HepG2 (cell line): ENCODE measurements around the gene HEATR1. TPM values are rescaled to one million over a fixed set of nuclear protein-coding genes. Genes with fewer than 3 reads are reported as not detected.

Experiments
- ATAC-seq: fragments of 200-7000 bp; cut with Tn5 transposase; 3 replicates; pipeline ENCODE4 v1.9.1; 2020; ENCODE audit warnings: mild to moderate bottlenecking, moderate library complexity
- BruUV-seq: library from RNA; stranded (reverse); fragments of 400-500 nt; replicated peaks from 2 replicates; lab custom pipeline; 2021; lab: Mats Ljungman, UMichigan
- CTCF ChIA-PET: fragments of 300-600 bp; formaldehyde crosslinking; extraction: SDS; loops from one replicate; lab custom pipeline; 2021; ENCODE audit warnings: low total read pairs, inconsistent platforms, low intra/inter-chr PET ratio; lab: Yijun Ruan, JAX
- POLR2A ChIA-PET: fragments of 350-600 bp; sonication (Branson Sonifier 250); formaldehyde crosslinking; loops from one replicate; lab custom pipeline; 2020; ENCODE audit warnings: antibody characterized with exemption, inconsistent platforms; lab: Yijun Ruan, JAX
- DNase-seq: peaks from one replicate; pipeline ENCODE4 v3.0.0-alpha.2; 2015; ENCODE audit warnings: low spot score
- FAIRE-seq: peaks from 3 replicates; lab custom pipeline; 2011; peaks lifted over from hg19 to GRCh38; lab: Jason Lieb, UNC
- H2AFZ ChIP-seq: one replicate; pipeline ENCODE4 v1.6.1; 2011; ENCODE audit warnings: low read length, inconsistent platforms
- H3K27ac ChIP-seq: fragments of 300-600 bp; 3 replicates; pipeline ENCODE4 v1.8.0; 2011; ENCODE audit warnings: mixed run types, mild to moderate bottlenecking, mixed read lengths, low read length, inconsistent platforms; ENCODE audit not compliant: insufficient read depth; ENCODE audit errors: extremely low read length
- H3K27me3 ChIP-seq, 2 experiments: fragments of 200-600 bp in 1 of 2; 2 replicates in 1 of 2; 3 replicates in 1 of 2; pipeline versions ENCODE4 v1.6.0 to v1.8.0; 2011; ENCODE audit warnings: low read length in 2 of 2, mild to moderate bottlenecking in 2 of 2, moderate library complexity in 2 of 2, inconsistent platforms in 1 of 2; ENCODE audit not compliant: insufficient read depth in 2 of 2, control insufficient read depth in 1 of 2
- H3K36me3 ChIP-seq, 2 experiments: fragments of 200-600 bp in 1 of 2; replicated peaks in 1 of 2; 2 replicates in 1 of 2; 3 replicates in 1 of 2; pipeline versions ENCODE4 v1.5.1 to v1.8.0; 2011; ENCODE audit warnings: low read length in 2 of 2, inconsistent platforms in 1 of 2; ENCODE audit not compliant: insufficient read depth in 2 of 2, control insufficient read depth in 1 of 2
- H3K4me1 ChIP-seq: 2 replicates; pipeline ENCODE4 v1.5.1; 2012; ENCODE audit warnings: low read length, inconsistent platforms; ENCODE audit not compliant: insufficient read depth
- H3K4me2 ChIP-seq: 2 replicates; pipeline ENCODE4 v1.6.0; 2011; ENCODE audit warnings: low read depth, low read length, inconsistent platforms
- H3K4me3 ChIP-seq, 3 experiments: fragments of 200-600 bp in 1 of 3; sonication (generic), shearing (Covaris generic) in 1 of 3; replicated peaks in 1 of 3; 2 replicates each; pipeline ENCODE4 v1.5.1; 2011 to 2016; ENCODE audit warnings: low read length in 3 of 3, inconsistent platforms in 2 of 3, low read depth in 2 of 3, mild to moderate bottlenecking in 2 of 3, control low read depth in 1 of 3, mixed read lengths in 1 of 3; ENCODE audit not compliant: insufficient read depth in 1 of 3
- H3K79me2 ChIP-seq: one replicate; pipeline ENCODE4 v1.6.1; 2011; ENCODE audit warnings: low read length, inconsistent platforms; ENCODE audit not compliant: insufficient read depth
- H3K9ac ChIP-seq: 2 replicates; pipeline ENCODE4 v1.6.0; 2011; ENCODE audit warnings: mild to moderate bottlenecking, low read depth, low read length, inconsistent platforms; ENCODE audit not compliant: insufficient read depth
- H3K9me3 ChIP-seq: 2 replicates; pipeline ENCODE4 v1.5.1; 2012; ENCODE audit warnings: mild to moderate bottlenecking, low read length
- H4K20me1 ChIP-seq: 2 replicates; pipeline ENCODE4 v1.6.0; 2011; ENCODE audit warnings: inconsistent platforms, mild to moderate bottlenecking, low read length, moderate library complexity; ENCODE audit not compliant: insufficient read depth
- CBX2 ChIP-seq, 2 experiments: fragments of 200-600 bp in 1 of 2; sonication (generic); formaldehyde crosslinking in 1 of 2; IDR thresholded peaks; 2 replicates each; pipeline versions ENCODE4 v1.7.0 to v1.8.1; 2018 to 2022; ENCODE audit warnings: low read depth in 2 of 2, low read length in 1 of 2, mild to moderate bottlenecking in 1 of 2, missing genetic modification reagents in 1 of 2
- ELF4 ChIP-seq: sonication (generic); formaldehyde crosslinking; IDR thresholded peaks from 2 replicates; pipeline ENCODE4 v1.5.0; 2020; ENCODE audit warnings: missing genetic modification reagents, mild to moderate bottlenecking, moderate library complexity, borderline replicate concordance
- HMG20B ChIP-seq: conservative IDR thresholded peaks from 2 replicates; pipeline ENCODE4 v1.6.1; 2016; ENCODE audit warnings: missing genetic modification reagents, missing compliant biosample characterization
- KDM1A ChIP-seq: IDR thresholded peaks from 2 replicates; pipeline ENCODE4 v1.6.1; 2016; ENCODE audit warnings: missing compliant biosample characterization
- KLF6 ChIP-seq: IDR thresholded peaks from 2 replicates; pipeline ENCODE4 v1.8.0; 2016; ENCODE audit warnings: missing biosample characterization, missing genetic modification reagents
- NR2F6 ChIP-seq, 2 experiments: IDR thresholded peaks; 2 replicates each; pipeline ENCODE4 v1.6.1; 2016; ENCODE audit warnings: antibody characterized with exemption in 1 of 2, mild to moderate bottlenecking in 1 of 2
- POLR2A ChIP-seq, 2 experiments: IDR thresholded peaks; 2 replicates each; pipeline ENCODE4 v1.6.1; 2011; ENCODE audit warnings: low read depth in 2 of 2, low read length in 2 of 2, mild to moderate bottlenecking in 1 of 2, moderate library complexity in 1 of 2; ENCODE audit not compliant: insufficient read depth in 1 of 2
- SCMH1 ChIP-seq: sonication (generic); formaldehyde crosslinking; IDR thresholded peaks from 2 replicates; pipeline ENCODE4 v1.9.0; 2021; ENCODE audit warnings: missing genetic modification reagents, mild to moderate bottlenecking, borderline replicate concordance
- SKI ChIP-seq: fragments of 450-650 bp; IDR thresholded peaks from one replicate; pipeline ENCODE4 v1.6.1; 2018; ENCODE audit warnings: mild to moderate bottlenecking; ENCODE audit not compliant: partially characterized antibody
- ZKSCAN8 ChIP-seq: IDR thresholded peaks from 2 replicates; pipeline ENCODE4 v1.6.1; 2016; ENCODE audit warnings: borderline replicate concordance, missing genetic modification reagents, missing compliant biosample characterization
- ZNF607 ChIP-seq: sonication (generic); formaldehyde crosslinking; IDR thresholded peaks from 2 replicates; pipeline ENCODE4 v1.5.1; 2020; ENCODE audit warnings: missing genetic modification reagents, mild to moderate bottlenecking, borderline replicate concordance
- WGBS: methylation state at CpG from one replicate; pipeline ENCODE4 v1.1.6; 2017; ENCODE audit warnings: low lambda C conversion rate; 5-methylcytosine and 5-hydroxymethylcytosine counted together
- in situ Hi-C: cut with HindIII; loops from 2 replicates; pipeline ENCODE4 v1.10.0; 2017; ENCODE audit warnings: low pct_unique_long_range_greater_than_20kb; ENCODE audit not compliant: extremely low pct_ligation_motif_present
- intact Hi-C: fragments of 100-400 bp; cut with micrococcal nuclease; formaldehyde crosslinking; loops from one replicate; pipeline ENCODE4 v1.10.0; 2022; ENCODE audit not compliant: unreplicated experiment
- polyA plus RNA-seq, 8 experiments: library from polyadenylated mRNA; depleted of rRNA in 3 of 8; stranded (reverse) in 7 of 8; unstranded in 1 of 8; fragments of >200 nt; fragmentation: Illumina TruSeq in 4 of 8; extraction: Trizol in 4 of 8; gene quantifications; 2 replicates each; pipeline versions ENCODE4 v1.2.1 to v1.2.3, GENCODE V29; 2011 to 2016; ENCODE audit warnings: low read depth in 4 of 8, missing spikeins in 1 of 8, mixed read lengths in 1 of 8; ENCODE audit not compliant: insufficient read depth in 1 of 8
- total RNA-seq, 5 experiments: library from RNA; depleted of rRNA; stranded (reverse); fragments of >200 nt; fragmentation: Illumina TruSeq; extraction: Trizol; gene quantifications; 2 replicates each; pipeline ENCODE4 v1.2.3, GENCODE V29; 2016; ENCODE audit warnings: low read depth in 1 of 5
- TF ChIP-seq, protein P1 (sequence below): sonication (generic); formaldehyde crosslinking; IDR thresholded peaks from 2 replicates; pipeline ENCODE4 v1.4.0; 2020; ENCODE audit warnings: missing genetic modification reagents; ENCODE audit errors: not compliant biosample characterization
- TF ChIP-seq, protein P2 (sequence below): conservative IDR thresholded peaks from 2 replicates; pipeline ENCODE4 v1.6.1; 2018; ENCODE audit warnings: missing genetic modification reagents
- TF ChIP-seq, protein P3 (sequence below): sonication (generic); formaldehyde crosslinking; IDR thresholded peaks from 2 replicates; pipeline ENCODE4 v1.5.1; 2020; ENCODE audit warnings: mild to moderate bottlenecking, missing genetic modification reagents, borderline replicate concordance

The HEATR1 gene
- total and polyA plus RNA-seq, 2 of the 13 experiments (the other 11 are each of a cell fraction or from before 2014, with no cell fraction given), result 10.2 to 45.8 TPM

DNA sequence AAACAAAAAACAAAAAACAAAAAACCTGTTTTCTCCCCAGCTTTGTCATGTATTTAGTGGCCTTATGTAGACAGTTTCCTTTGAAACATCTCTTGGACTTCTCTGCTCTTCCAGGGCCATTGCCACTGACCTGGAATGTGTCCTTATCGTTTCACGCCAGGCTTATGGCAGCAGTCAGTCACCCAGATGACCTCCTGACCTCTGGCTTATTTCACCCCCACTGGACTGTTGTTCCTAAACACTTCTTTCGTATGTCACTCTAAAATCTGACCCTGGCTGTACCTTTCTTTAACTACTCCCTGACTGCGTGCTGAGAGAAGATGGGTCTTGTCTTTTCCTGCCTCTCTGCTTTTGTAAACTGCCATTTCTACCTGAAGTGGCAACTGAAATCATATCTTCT, 71.5 kb downstream of the HEATR1 start:
- in situ Hi-C loops, result no loop called here
- Histone ChIP-seq H3K27ac (no peak overlapping the region), H3K4me1 (peaks cover 71% of the 10 kb centered on the region), H3K79me2 (peaks cover 38% of the 10 kb centered on the region), H3K9me3 (no peaks in the 10 kb centered on the region), H3K9ac (no peak overlapping the region), H3K4me3 (no peak overlapping the region), H3K36me3 (peaks cover 22 to 52% of the 10 kb centered on the region in 2 experiments), H2AFZ (no peak overlapping the region), H4K20me1 (peaks cover 5% of the 10 kb centered on the region; the same call in 1 of the 2 replicates), H3K4me2 (no peak overlapping the region), H3K27me3 (no peaks in the 10 kb centered on the region)
- FAIRE-seq, result no peak
- no peak for DNase-seq
- TSS peak; percentile 44 for BruUV-seq
- ATAC-seq, result no peak
- ChIA-PET CTCF (no interaction called here), POLR2A (no interaction called here)
- intact Hi-C loops, result loop anchor here (5.0 kb wide), 1 partner anchor 251 kb away; the partner anchor contains the start of gene ERO1B
- 95% methylated on average over 4 of the region's 4 CpGs for WGBS
- TF ChIP-seq NR2F6 (IDR thresholded peaks at IDR 0.05), result peak; percentile 16; the same call in 1 of the 2 replicates
- no peak for TF ChIP-seq NR2F6 (CRISPR knock-in tag; IDR thresholded peaks at IDR 0.05)
- TF ChIP-seq KDM1A, result no peak

DNA sequence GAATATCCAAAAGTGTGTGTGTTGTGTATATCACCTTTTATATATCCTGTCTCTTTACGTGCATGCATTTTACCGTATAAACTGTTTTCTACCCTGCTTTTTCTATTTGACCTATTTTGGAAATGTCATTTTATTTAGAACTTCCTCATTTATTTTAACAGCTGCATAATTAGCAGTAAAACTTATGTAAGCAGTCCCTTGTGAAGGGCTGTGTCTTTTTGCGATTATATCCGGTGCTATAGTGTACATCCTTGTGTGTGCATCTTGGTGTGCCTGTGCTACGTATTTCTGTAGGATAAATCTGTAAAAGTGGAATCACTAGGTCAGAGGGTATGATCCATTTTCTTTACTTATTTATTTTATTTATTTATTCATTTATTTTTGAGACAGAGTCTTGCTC, 73.4 kb downstream of the HEATR1 start:
- no peak for DNase-seq
- in situ Hi-C loops, result no loop called here
- no peak for ATAC-seq
- WGBS, result 97% methylated on average over 5 of the region's 5 CpGs
- peaks cover 82% of the 10 kb centered on the region for H3K4me1 ChIP-seq
- peaks cover 5% of the 10 kb centered on the region; the same call in 1 of the 2 replicates for H4K20me1 ChIP-seq
- H3K27ac ChIP-seq, result peak overlapping the region; percentile 32
- H2AFZ ChIP-seq, result no peak overlapping the region
- no peak overlapping the region for H3K4me2 ChIP-seq
- intact Hi-C loops, result loop anchor here (1.0 to 5.0 kb wide), 4 partner anchors 41 to 428 kb away; partner anchors contain the start of gene ERO1B
- POLR2A ChIA-PET, result interaction anchor here (1.2 to 1.3 kb wide), 2 partner anchors 28 to 39 kb away, joined by 4 to 5 read pairs; no protein-coding TSS in a partner anchor
- H3K9me3 ChIP-seq, result no peaks in the 10 kb centered on the region
- no peak for FAIRE-seq
- CTCF ChIA-PET, result interaction anchor here (1.4 kb wide), 2 partner anchors 421 to 427 kb away, joined by 7 to 10 read pairs; no protein-coding TSS in a partner anchor
- H3K9ac ChIP-seq, result no peak overlapping the region
- H3K36me3 ChIP-seq, result peaks cover 22 to 51% of the 10 kb centered on the region in 2 experiments
- BruUV-seq, result no TSS peak
- peaks cover 44% of the 10 kb centered on the region for H3K79me2 ChIP-seq
- no peaks in the 10 kb centered on the region for H3K27me3 ChIP-seq
- H3K4me3 ChIP-seq, result no peak overlapping the region
- TF ChIP-seq ZNF607 (CRISPR knock-in tag) (no peak), KLF6 (CRISPR knock-in tag) (no peak), POLR2A (IDR thresholded peaks at IDR 0.05; ENCODE audit: insufficient read depth in 1 of 2, low read depth in 2 of 2, low read length in 2 of 2) (no peak), ELF4 (CRISPR knock-in tag) (no peak), ZKSCAN8 (no peak), HMG20B (CRISPR knock-in tag) (no peak), CBX2 (IDR thresholded peaks at IDR 0.05; ENCODE audit: low read depth, low read length) (no peak), CBX2 (CRISPR knock-in tag; IDR thresholded peaks at IDR 0.05; ENCODE audit: low read depth) (no peak), SCMH1 (CRISPR knock-in tag) (no peak), SKI (no peak)
- TF ChIP-seq, protein P1, sequence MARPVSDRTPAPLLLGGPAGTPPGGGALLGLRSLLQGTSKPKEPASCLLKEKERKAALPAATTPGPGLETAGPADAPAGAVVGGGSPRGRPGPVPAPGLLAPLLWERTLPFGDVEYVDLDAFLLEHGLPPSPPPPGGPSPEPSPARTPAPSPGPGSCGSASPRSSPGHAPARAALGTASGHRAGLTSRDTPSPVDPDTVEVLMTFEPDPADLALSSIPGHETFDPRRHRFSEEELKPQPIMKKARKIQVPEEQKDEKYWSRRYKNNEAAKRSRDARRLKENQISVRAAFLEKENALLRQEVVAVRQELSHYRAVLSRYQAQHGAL (CRISPR knock-in tag), result no peak
- TF ChIP-seq, protein P2, sequence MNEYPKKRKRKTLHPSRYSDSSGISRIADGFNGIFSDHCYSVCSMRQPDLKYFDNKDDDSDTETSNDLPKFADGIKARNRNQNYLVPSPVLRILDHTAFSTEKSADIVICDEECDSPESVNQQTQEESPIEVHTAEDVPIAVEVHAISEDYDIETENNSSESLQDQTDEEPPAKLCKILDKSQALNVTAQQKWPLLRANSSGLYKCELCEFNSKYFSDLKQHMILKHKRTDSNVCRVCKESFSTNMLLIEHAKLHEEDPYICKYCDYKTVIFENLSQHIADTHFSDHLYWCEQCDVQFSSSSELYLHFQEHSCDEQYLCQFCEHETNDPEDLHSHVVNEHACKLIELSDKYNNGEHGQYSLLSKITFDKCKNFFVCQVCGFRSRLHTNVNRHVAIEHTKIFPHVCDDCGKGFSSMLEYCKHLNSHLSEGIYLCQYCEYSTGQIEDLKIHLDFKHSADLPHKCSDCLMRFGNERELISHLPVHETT, result no peak
- TF ChIP-seq, protein P3, sequence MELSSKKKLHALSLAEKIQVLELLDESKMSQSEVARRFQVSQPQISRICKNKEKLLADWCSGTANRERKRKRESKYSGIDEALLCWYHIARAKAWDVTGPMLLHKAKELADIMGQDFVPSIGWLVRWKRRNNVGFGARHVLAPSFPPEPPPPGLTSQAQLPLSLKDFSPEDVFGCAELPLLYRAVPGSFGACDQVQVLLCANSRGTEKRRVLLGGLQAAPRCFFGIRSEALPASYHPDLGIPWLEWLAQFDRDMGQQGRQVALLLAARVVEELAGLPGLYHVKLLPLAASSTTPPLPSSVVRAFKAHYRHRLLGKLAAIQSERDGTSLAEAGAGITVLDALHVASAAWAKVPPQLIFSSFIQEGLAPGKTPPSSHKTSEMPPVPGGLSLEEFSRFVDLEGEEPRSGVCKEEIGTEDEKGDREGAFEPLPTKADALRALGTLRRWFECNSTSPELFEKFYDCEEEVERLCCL, result no peak
